HEK293 (cell line): ENCODE results near the gene TES.

Experiments
- CTCF ChIA-PET: fragments of 350-600 bp; formaldehyde crosslinking; extraction: SDS; loops from one replicate; lab custom pipeline; 2021; ENCODE audit warnings: antibody characterized with exemption; lab: Yijun Ruan, JAX
- POLR2A ChIA-PET: fragments of 300-600 bp; formaldehyde crosslinking; extraction: SDS; loops from one replicate; lab custom pipeline; 2020; ENCODE audit warnings: antibody characterized with exemption, inconsistent platforms; lab: Yijun Ruan, JAX
- H3K27ac ChIP-seq: fragments of 200-500 bp; sonication (Bioruptor generic); 2 replicates; pipeline ENCODE4 v1.5.1; 2014; ENCODE audit warnings: low read depth, low read length, control low read depth, inconsistent platforms; ENCODE audit errors: extremely low read depth
- H3K36me3 ChIP-seq, 2 experiments: fragments of 200-500 bp in 1 of 2; sonication (Bioruptor generic) in 1 of 2; 1 replicate in 1 of 2; 2 replicates in 1 of 2; pipeline ENCODE4 v1.5.1; 2014 to 2017; ENCODE audit warnings: inconsistent platforms in 2 of 2, low read length in 2 of 2; ENCODE audit not compliant: control insufficient read depth in 2 of 2, insufficient read depth in 1 of 2
- H3K4me1 ChIP-seq: fragments of 200-500 bp; sonication (Bioruptor generic); 2 replicates; pipeline ENCODE4 v1.5.1; 2014; ENCODE audit warnings: mild to moderate bottlenecking, low read length, inconsistent platforms; ENCODE audit not compliant: control insufficient read depth, insufficient read depth
- H3K4me3 ChIP-seq: 2 replicates; pipeline ENCODE4 v1.5.1; 2011; ENCODE audit warnings: low read depth, mild to moderate bottlenecking, control low read depth, low read length, moderate library complexity
- H3K9me3 ChIP-seq: fragments of 200-500 bp; sonication (Bioruptor generic); 2 replicates; pipeline ENCODE4 v1.5.1; 2014; ENCODE audit warnings: low read depth, low read length, inconsistent platforms; ENCODE audit not compliant: control insufficient read depth, insufficient read depth
- INSM2 ChIP-seq: fragments of 450-650 bp; formaldehyde crosslinking; IDR thresholded peaks from 2 replicates; pipeline ENCODE4 v1.5.1; 2016; ENCODE audit warnings: missing biosample characterization, missing genetic modification characterization
- KLF8 ChIP-seq: fragments of 450-650 bp; formaldehyde crosslinking; IDR thresholded peaks from 2 replicates; pipeline ENCODE4 v1.5.1; 2016; ENCODE audit warnings: missing biosample characterization, missing genetic modification characterization
- RBAK ChIP-seq: fragments of 450-650 bp; formaldehyde crosslinking; IDR thresholded peaks from 2 replicates; pipeline ENCODE4 v1.5.1; 2016; ENCODE audit warnings: missing biosample characterization, missing genetic modification characterization
- WT1 ChIP-seq: fragments of 450-650 bp; formaldehyde crosslinking; IDR thresholded peaks from 2 replicates; pipeline ENCODE4 v1.5.1; 2016; ENCODE audit warnings: missing biosample characterization, missing genetic modification characterization
- ZBTB8A ChIP-seq: fragments of 450-650 bp; formaldehyde crosslinking; IDR thresholded peaks from 2 replicates; pipeline ENCODE4 v1.5.1; 2016; ENCODE audit warnings: missing biosample characterization, missing genetic modification characterization
- ZFP69B ChIP-seq: fragments of 450-650 bp; formaldehyde crosslinking; IDR thresholded peaks from 2 replicates; pipeline ENCODE4 v1.5.1; 2016; ENCODE audit warnings: missing biosample characterization, missing genetic modification characterization
- ZNF146 ChIP-seq: fragments of 450-650 bp; formaldehyde crosslinking; IDR thresholded peaks from 2 replicates; pipeline ENCODE4 v1.5.1; 2016; ENCODE audit warnings: missing biosample characterization, missing genetic modification characterization
- ZNF175 ChIP-seq: fragments of 450-650 bp; formaldehyde crosslinking; IDR thresholded peaks from 2 replicates; pipeline ENCODE4 v1.5.1; 2016; ENCODE audit warnings: missing biosample characterization, missing genetic modification characterization
- ZNF404 ChIP-seq: fragments of 450-650 bp; formaldehyde crosslinking; IDR thresholded peaks from 2 replicates; pipeline ENCODE4 v1.5.1; 2017; ENCODE audit warnings: missing biosample characterization, missing genetic modification characterization
- ZNF423 ChIP-seq: fragments of 450-650 bp; formaldehyde crosslinking; IDR thresholded peaks from 2 replicates; pipeline ENCODE4 v1.5.1; 2016; ENCODE audit warnings: missing biosample characterization, missing genetic modification characterization
- ZNF529 ChIP-seq: fragments of 450-650 bp; formaldehyde crosslinking; IDR thresholded peaks from 2 replicates; pipeline ENCODE4 v1.5.1; 2017; ENCODE audit warnings: missing genetic modification characterization, missing biosample characterization; ENCODE audit not compliant: insufficient replicate concordance
- ZNF654 ChIP-seq: fragments of 450-650 bp; formaldehyde crosslinking; IDR thresholded peaks from 2 replicates; pipeline ENCODE4 v1.5.1; 2016; ENCODE audit warnings: low read depth, missing biosample characterization, missing genetic modification characterization
- ZSCAN30 ChIP-seq: fragments of 450-650 bp; IDR thresholded peaks from 2 replicates; pipeline ENCODE4 v1.5.1; 2018; ENCODE audit warnings: missing biosample characterization, mild to moderate bottlenecking, missing genetic modification characterization, moderate library complexity
- TF ChIP-seq, protein P1 (sequence below): fragments of 450-650 bp; formaldehyde crosslinking; IDR thresholded peaks from 2 replicates; pipeline ENCODE4 v1.5.1; 2017; ENCODE audit warnings: missing biosample characterization, missing genetic modification characterization
- TF ChIP-seq, protein P2 (sequence below): fragments of 450-650 bp; formaldehyde crosslinking; IDR thresholded peaks from 2 replicates; pipeline ENCODE4 v1.5.1; 2017; ENCODE audit warnings: missing biosample characterization, missing genetic modification characterization
- TF ChIP-seq, protein P3 (sequence below): fragments of 450-650 bp; formaldehyde crosslinking; IDR thresholded peaks from 2 replicates; pipeline ENCODE4 v1.5.1; 2016; ENCODE audit warnings: missing biosample characterization, missing genetic modification characterization
- TF ChIP-seq, protein P4 (sequence below): fragments of 450-650 bp; formaldehyde crosslinking; IDR thresholded peaks from 2 replicates; pipeline ENCODE4 v1.5.1; 2016; ENCODE audit warnings: missing biosample characterization, missing genetic modification characterization

TES gene

GRCh38 chr7:116200963-116201362 lies 9.4 kb upstream of the TES start (continued):
- TF ChIP-seq, protein P1, sequence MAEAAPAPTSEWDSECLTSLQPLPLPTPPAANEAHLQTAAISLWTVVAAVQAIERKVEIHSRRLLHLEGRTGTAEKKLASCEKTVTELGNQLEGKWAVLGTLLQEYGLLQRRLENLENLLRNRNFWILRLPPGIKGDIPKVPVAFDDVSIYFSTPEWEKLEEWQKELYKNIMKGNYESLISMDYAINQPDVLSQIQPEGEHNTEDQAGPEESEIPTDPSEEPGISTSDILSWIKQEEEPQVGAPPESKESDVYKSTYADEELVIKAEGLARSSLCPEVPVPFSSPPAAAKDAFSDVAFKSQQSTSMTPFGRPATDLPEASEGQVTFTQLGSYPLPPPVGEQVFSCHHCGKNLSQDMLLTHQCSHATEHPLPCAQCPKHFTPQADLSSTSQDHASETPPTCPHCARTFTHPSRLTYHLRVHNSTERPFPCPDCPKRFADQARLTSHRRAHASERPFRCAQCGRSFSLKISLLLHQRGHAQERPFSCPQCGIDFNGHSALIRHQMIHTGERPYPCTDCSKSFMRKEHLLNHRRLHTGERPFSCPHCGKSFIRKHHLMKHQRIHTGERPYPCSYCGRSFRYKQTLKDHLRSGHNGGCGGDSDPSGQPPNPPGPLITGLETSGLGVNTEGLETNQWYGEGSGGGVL: peak; percentile 30; the same call in 1 of the 2 replicates
- TF ChIP-seq ZNF175 (tag by site-specific recombination) (no peak), KLF8 (tag by site-specific recombination) (peak; percentile 60; the same call in 1 of the 2 replicates), ZSCAN30 (peak; percentile 38; the same call in 1 of the 2 replicates)
- TF ChIP-seq, protein P2, sequence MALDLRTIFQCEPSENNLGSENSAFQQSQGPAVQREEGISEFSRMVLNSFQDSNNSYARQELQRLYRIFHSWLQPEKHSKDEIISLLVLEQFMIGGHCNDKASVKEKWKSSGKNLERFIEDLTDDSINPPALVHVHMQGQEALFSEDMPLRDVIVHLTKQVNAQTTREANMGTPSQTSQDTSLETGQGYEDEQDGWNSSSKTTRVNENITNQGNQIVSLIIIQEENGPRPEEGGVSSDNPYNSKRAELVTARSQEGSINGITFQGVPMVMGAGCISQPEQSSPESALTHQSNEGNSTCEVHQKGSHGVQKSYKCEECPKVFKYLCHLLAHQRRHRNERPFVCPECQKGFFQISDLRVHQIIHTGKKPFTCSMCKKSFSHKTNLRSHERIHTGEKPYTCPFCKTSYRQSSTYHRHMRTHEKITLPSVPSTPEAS (tag by site-specific recombination): no peak

- POLR2A ChIA-PET: no interaction called here
- TF ChIP-seq, protein P1: 0 out of 2 replicates have a peak, but pooled peaks have one; percentile 9
- no peak for TF ChIP-seq RBAK (tag by site-specific recombination)
- H3K27ac ChIP-seq: no peak overlapping the region
- CTCF ChIA-PET: no interaction called here
- H3K36me3 ChIP-seq: no peaks in the 10 kb centered on the region
- H3K9me3 ChIP-seq: no peaks in the 10 kb centered on the region
- H3K4me3 ChIP-seq: no peak overlapping the region
- H3K4me1 ChIP-seq: peaks cover 4% of the 10 kb centered on the region
Measured at GRCh38 chr7:116206141-116206540, 4.2 kb upstream of the TES start.

- H3K27ac ChIP-seq: no peak overlapping the region
- TF ChIP-seq, protein P1: no peak
- TF ChIP-seq ZNF529: no peak
- no peak for TF ChIP-seq ZBTB8A (tag by site-specific recombination)
- no peak for TF ChIP-seq ZNF146
- TF ChIP-seq, protein P3, sequence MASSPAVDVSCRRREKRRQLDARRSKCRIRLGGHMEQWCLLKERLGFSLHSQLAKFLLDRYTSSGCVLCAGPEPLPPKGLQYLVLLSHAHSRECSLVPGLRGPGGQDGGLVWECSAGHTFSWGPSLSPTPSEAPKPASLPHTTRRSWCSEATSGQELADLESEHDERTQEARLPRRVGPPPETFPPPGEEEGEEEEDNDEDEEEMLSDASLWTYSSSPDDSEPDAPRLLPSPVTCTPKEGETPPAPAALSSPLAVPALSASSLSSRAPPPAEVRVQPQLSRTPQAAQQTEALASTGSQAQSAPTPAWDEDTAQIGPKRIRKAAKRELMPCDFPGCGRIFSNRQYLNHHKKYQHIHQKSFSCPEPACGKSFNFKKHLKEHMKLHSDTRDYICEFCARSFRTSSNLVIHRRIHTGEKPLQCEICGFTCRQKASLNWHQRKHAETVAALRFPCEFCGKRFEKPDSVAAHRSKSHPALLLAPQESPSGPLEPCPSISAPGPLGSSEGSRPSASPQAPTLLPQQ: peak; percentile 58; the same call in 1 of the 2 replicates
- TF ChIP-seq ZNF404 (tag by site-specific recombination): no peak
- TF ChIP-seq INSM2 (tag by site-specific recombination): no peak
- TF ChIP-seq, protein P4, sequence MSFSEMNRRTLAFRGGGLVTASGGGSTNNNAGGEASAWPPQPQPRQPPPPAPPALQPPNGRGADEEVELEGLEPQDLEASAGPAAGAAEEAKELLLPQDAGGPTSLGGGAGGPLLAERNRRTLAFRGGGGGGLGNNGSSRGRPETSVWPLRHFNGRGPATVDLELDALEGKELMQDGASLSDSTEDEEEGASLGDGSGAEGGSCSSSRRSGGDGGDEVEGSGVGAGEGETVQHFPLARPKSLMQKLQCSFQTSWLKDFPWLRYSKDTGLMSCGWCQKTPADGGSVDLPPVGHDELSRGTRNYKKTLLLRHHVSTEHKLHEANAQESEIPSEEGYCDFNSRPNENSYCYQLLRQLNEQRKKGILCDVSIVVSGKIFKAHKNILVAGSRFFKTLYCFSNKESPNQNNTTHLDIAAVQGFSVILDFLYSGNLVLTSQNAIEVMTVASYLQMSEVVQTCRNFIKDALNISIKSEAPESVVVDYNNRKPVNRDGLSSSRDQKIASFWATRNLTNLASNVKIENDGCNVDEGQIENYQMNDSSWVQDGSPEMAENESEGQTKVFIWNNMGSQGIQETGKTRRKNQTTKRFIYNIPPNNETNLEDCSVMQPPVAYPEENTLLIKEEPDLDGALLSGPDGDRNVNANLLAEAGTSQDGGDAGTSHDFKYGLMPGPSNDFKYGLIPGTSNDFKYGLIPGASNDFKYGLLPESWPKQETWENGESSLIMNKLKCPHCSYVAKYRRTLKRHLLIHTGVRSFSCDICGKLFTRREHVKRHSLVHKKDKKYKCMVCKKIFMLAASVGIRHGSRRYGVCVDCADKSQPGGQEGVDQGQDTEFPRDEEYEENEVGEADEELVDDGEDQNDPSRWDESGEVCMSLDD (tag by site-specific recombination): no peak
- no peak for TF ChIP-seq WT1 (tag by site-specific recombination)
- TF ChIP-seq ZSCAN30: no peak
- TF ChIP-seq ZNF423: no peak
- TF ChIP-seq ZNF654 (tag by site-specific recombination): no peak
- TF ChIP-seq ZFP69B: 0 out of 2 replicates have a peak, but pooled peaks have one; percentile 25
- POLR2A ChIA-PET: interaction anchor here (3.1 kb wide), 1 partner anchor 8 kb away, joined by 43 read pairs; no protein-coding TSS in a partner anchor
- no peaks in the 10 kb centered on the region for H3K9me3 ChIP-seq
- H3K36me3 ChIP-seq: no peaks in the 10 kb centered on the region
- CTCF ChIA-PET: interaction anchor here (0.7 to 4.5 kb wide), 4 partner anchors 8 to 59 kb away, joined by 3 to 26 read pairs (median 8); no protein-coding TSS in a partner anchor
- H3K4me1 ChIP-seq: peaks cover 3% of the 10 kb centered on the region; the same call in 1 of the 2 replicates
- H3K4me3 ChIP-seq: no peak overlapping the region
Measured at GRCh38 chr7:116208919-116209318, 1.4 kb upstream of the TES start.
